ENCODE data around the gene SGK2. TPM values are rescaled to one million over a fixed set of nuclear protein-coding genes. Genes with fewer than 3 reads are reported as not detected.

The SGK2 gene
- total RNA-seq, 3 donors from 2014 or later = 60.4 to 207 (median 125) TPM

- TF ChIP-seq CTCF (IDR thresholded peaks at IDR 0.05) = no peak
- DNase-seq (no peak), ATAC-seq (no peak)
- intact Hi-C loops (cut with DNase I, micrococcal nuclease) = no loop called here
- H3K4me1 ChIP-seq (ENCODE audit: low read depth) = no peaks in the 10 kb centered on the region
- no peaks in the 10 kb centered on the region for H3K9me3 ChIP-seq
- H3K36me3 ChIP-seq (ENCODE audit: low read depth) = no peaks in the 10 kb centered on the region
- H3K4me3 ChIP-seq = no peak overlapping the region
These were observed 25.8 kb upstream of the SGK2 start for GRCh38 chr20:43533060-43533459.

- intact Hi-C loops (cut with DNase I, micrococcal nuclease) = no loop called here
- Histone ChIP-seq H3K36me3 (ENCODE audit: low read depth) (no peaks in the 10 kb centered on the region), H3K4me3 (no peak overlapping the region), H3K9me3 (no peaks in the 10 kb centered on the region), H3K4me1 (ENCODE audit: low read depth) (no peaks in the 10 kb centered on the region)
- ATAC-seq = no peak
- TF ChIP-seq CTCF (IDR thresholded peaks at IDR 0.05) = no peak
- no peak for DNase-seq
These were observed 24.8 kb upstream of the SGK2 start for GRCh38 chr20:43534016-43534415.

- DNase-seq (no peak), ATAC-seq (no peak)
- Histone ChIP-seq H3K9me3 (no peaks in the 10 kb centered on the region), H3K4me3 (no peak overlapping the region), H3K36me3 (ENCODE audit: low read depth) (no peaks in the 10 kb centered on the region), H3K4me1 (ENCODE audit: low read depth) (no peaks in the 10 kb centered on the region)
- no peak for TF ChIP-seq CTCF (IDR thresholded peaks at IDR 0.05)
- intact Hi-C loops (cut with DNase I, micrococcal nuclease) = no loop called here
These were observed 24.0 kb upstream of the SGK2 start for GRCh38 chr20:43534791-43535350.

- DNase-seq (no peak), ATAC-seq (no peak)
- Histone ChIP-seq H3K9me3 (no peaks in the 10 kb centered on the region), H3K36me3 (ENCODE audit: low read depth) (no peaks in the 10 kb centered on the region), H3K4me3 (no peak overlapping the region), H3K4me1 (ENCODE audit: low read depth) (no peaks in the 10 kb centered on the region)
- TF ChIP-seq CTCF (IDR thresholded peaks at IDR 0.05) = no peak
- intact Hi-C loops (cut with DNase I, micrococcal nuclease) = no loop called here
These were observed 23.3 kb upstream of the SGK2 start for GRCh38 chr20:43535370-43536004.

DNA sequence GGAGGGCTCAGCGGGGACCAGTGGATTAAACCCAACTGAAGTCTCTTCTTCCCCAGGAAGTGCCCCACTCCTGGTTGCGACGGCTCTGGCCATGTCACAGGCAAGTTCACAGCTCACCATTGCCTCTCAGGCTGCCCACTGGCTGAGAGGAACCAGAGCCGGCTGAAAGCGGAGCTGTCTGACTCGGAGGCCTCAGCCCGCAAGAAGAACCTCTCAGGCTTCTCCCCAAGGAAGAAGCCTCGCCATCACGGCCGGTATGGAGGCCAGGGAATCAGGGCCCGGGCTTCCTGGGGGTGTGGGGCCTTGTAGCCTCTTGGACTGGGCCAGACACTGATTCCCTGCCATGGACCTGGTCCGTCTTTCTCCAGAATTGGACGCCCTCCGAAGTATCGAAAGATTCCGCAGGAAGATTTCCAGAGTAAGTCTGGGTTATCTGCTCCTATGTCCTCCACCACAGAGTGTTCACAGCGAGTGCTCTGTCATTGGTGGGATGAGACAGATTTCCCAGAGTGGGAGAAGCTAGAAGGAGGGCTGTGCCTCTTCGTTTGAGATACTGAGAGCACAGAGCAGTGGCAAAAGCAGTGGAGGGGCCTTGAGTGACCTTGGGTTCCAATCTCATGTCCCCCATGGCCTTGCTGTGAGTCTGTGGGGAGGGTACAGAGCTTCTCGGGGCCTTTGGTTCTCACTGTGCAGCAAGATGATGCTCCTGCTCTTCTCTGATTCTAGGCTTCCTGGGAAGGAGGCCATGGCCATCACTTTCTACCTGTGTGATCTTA is 22.6 kb upstream of the SGK2 start:
- ATAC-seq = no peak

More for the DNA sequence above, 22.6 kb upstream of the SGK2 start:
- Histone ChIP-seq H3K9me3 (no peaks in the 10 kb centered on the region), H3K4me3 (no peak overlapping the region), H3K4me1 (ENCODE audit: low read depth) (no peaks in the 10 kb centered on the region), H3K36me3 (ENCODE audit: low read depth) (no peaks in the 10 kb centered on the region)
- TF ChIP-seq CTCF (IDR thresholded peaks at IDR 0.05) = no peak
- intact Hi-C loops (cut with DNase I, micrococcal nuclease) = no loop called here
- DNase-seq = no peak
